UCSD-AML1 (cell line): ENCODE measurements around the gene YWHAE.
"Not testable (repeated sequence)": the region's sequence is repeated elsewhere in the genome, so short reads cannot be mapped to it uniquely, and the experiment has no call there.

ENCODE experiments used
- DNase-seq: peaks from one replicate; lab custom pipeline; 2025; ENCODE audit not compliant: unreplicated experiment; lab: John Stamatoyannopoulos, UW

The YWHAE gene

DNA sequence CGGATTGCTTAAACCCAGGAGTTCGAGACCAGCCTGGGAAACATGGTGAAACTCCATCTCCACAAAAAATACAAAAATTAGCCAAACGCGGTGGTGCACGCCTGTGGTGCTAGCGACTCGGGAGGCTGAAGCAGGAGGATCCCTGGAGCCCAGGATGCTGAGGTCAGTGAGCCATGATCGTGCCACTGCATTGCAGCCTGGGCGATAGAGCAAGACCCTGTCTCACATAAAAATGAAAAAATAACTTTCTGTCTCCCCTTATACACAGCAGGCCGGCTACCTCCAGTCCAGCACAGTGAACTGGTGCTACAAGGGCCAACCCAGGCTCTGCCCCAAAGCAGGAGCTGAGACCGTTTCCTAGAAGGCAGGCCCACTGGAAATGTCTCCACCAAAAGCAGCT lies 59.7 kb downstream of the YWHAE start:
- DNase-seq: no peak

DNA sequence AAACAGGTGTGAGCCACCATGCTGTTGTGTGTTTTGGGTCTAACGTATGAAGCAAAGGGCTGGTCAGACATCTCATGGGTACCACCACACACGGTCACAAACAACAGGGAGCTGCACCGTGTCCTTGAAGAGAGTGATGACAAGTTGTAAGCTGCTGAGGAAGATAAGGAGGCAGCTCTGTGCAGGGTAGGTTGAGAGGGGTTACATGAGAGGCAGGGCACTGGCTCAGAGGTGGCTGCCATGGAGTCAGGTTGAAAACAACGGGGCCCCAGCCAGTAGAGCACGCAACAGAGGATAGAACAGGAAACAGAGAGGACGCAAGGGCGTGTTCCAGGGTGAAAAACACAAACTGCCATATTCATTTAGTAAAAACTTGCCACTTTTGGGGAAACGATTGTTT lies 68.3 kb downstream of the YWHAE start:
- no peak for DNase-seq

DNA sequence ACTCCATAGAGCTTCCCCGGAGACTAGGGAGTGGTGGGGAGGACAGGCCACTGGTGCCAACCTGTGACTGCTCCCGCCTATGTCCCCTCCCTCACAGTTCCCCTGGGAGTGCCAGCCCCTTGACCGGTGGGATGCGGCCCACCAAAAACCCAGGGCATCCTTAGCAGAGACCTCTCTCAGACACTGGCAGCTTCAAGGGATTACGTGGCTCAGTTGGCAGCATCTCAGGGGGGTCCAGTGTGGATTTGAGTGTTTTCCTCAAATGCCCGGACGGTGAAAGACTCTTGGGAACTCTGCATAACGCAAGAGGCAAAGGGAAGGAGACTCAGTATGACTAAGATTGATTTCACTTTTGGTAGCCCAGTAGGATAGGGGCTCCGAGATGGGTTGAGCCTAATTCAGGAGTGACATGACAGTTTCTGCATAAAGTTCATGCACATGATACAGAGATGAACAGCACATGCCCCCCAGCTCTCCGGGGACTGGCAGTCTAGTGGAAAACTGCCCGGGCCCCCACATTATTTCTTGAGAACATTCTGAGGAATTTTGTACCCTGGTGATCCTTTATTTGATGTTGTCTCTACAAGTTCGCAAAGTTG lies 70.2 kb downstream of the YWHAE start:
- DNase-seq: no peak

DNA sequence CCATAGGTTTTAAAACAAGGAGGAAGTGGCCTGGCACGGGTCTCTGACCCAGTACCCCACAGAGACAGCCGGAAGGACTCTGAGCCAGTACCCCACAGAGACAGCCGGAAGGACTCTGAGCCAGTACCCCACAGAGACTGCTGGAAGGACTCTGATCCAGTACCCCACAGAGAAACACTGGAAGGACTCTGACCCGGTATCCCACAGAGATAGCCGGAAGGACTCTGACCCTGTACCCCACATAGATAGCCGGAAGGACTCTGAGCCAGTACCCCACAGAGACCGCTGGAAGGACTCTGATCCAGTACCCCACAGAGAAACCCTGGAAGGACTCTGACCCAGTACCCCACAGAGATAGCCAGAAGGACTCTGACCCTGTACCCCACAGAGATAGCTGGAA lies 71.6 kb downstream of the YWHAE start:
- DNase-seq: no peak

DNA sequence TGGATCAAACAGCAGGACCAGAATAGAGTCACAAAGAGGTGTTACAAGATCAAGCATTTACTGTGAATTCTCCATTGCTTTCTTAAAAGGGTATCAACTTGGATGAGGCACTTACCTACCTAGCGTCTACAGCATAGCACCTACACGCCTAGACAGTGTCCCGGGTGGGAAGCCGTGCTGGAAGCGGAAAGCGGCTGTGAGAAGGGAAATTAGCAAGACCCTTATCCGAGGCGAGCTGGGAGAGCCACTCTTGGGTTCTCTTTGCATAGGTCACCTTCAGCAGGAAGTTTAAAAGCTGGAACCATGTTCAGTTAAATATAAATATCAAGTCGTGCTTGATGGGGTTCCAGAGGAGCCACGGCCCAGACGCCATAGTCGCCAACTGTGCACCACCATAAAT lies 74.3 kb downstream of the YWHAE start:
- no peak for DNase-seq

DNA sequence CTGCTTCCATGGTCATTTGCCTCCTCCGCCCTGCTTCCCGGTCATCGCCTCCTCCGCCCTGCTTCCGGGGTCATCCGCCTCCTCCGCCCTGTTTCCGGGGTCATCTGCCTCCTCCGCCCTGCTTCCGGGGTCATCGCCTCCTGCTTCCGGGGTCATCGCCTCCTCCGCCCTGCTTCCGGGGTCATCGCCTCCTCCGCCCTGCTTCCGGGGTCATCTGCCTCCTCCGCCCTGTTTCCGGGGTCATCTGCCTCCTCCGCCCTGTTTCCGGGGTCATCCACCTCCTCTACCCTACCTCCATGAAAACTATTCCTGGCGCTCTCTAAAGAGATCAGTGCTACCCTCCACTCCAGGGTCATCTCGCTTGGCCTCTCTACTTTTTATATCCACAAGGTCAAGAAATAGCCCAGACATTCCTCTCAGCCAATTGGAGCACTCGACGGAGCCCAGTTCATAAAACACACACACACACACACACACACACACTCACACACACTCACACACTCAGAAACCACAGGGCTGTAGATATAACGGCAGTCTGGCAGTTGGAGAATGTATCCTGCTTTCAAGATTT lies 75.7 kb downstream of the YWHAE start:
- no peak for DNase-seq

DNA sequence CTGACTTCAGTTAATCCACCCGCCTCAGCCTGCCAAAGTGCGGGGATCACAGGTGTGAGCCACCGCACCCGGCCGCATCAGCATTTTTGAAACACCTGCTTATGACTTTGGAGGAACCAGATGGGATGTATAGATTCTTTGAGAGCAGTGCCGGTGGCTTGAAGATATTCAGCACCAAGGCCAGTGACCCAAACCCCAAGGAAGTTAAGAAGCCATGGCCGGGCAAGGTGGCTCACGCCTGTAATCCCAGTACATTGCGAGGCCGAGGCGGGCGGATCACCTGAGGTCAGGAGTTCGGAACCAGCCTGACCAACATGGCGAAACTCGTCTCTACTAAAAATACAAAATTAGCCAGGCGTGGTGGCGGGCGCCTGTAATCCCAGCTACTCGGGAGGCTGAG lies 76.7 kb downstream of the YWHAE start:
- DNase-seq: no peak

DNA sequence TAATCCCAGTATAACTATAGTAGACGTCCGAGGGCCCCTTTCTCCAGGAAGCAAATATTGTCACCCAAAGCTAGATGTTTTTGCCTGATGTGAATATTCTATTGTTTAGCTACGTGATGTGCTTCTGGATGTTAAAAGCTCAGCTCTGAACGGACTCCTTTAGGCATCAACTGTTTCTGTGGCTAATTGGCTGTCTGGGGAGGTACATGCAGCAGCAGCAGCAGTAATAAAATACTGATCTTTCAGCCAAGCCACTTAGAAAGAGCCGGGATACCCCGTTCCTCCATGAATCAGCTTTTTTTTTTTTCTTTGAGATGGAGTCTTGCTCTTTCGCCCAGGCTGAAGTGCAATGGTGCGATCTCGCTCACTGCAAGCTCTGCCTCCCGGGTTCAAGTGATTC lies 77.5 kb downstream of the YWHAE start:
- no peak for DNase-seq

- no peak for DNase-seq
These were observed 78.0 kb downstream of the YWHAE start for GRCh38 chr17:1322014-1322428.

DNA sequence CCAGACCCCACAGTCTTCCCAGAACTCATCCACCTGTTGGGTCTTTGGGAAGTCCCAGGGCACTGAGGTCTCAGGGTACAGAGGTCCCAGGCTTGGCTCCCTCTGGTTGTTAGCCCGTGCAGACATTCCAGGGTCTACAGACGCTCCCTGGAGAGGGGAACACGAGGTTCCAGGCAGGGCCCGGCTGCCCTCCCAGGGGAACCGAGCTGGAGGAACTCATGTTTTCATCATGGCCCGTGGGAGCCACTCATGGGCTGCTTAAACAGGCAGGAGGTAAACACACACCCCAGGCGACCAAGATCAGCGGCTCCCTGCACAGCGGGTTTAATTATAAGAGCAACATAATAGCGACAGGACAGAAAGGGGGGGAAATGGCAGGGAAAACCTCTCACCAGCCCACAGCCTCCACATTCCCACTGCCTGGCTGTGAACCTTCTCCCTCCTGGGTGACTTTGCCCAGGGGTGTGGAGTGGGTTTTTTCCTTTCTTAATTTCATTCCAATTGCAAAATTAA lies 84.1 kb downstream of the YWHAE start:
- no peak for DNase-seq

DNA sequence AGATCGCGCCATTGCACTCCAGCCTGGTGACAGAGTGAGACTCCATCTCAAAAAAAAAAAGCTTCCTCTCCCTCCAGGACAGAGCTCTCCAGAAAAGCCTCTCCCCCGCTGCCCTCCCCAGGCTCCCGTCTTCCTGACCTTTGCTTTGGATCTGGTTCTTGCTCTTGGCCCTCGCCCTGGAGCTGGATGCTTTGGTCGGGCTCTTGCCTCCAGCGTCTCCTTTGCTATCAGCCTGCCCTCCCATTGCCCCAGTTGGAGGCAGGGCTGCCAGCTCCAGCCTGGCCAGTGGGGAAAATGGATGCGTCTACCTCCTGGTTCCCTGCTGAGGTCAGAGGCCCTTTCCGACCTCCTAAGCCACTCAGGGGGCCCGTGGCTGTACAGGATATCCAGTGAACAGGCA lies 84.6 kb downstream of the YWHAE start:
- DNase-seq: no peak

GRCh38 chr17:1313270-1314005 lies 86.6 kb downstream of the YWHAE start:
- DNase-seq: no peak

DNA sequence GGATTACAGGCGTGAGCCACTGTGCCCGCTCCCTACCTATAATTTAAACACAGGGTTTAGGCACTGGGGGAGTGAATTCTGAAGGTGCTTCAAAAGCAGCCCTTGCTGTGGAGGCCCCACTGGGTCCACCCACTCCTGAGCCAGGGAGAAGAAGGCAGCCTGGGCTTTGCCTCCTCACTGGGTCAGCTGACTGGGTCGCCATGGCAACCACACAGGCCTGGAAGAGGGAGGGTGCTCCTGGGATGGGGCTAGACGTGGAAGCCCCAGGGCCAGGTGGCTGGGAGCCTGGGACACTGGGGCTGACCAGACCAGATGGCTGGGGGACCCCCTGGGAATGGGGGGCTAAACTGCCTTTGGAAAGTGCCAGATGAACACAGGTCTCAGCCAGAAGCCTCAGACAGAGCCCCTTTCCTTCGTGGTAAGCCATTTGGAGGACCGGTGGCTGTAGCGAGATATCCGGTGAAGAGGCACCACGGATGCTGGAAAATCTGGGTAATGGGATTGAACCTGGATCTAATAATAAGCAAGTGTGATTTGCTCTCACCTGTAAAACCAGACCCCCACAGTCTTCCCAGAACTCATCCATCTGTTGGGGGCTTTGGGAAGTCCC lies 87.7 kb downstream of the YWHAE start:
- no peak for DNase-seq

DNA sequence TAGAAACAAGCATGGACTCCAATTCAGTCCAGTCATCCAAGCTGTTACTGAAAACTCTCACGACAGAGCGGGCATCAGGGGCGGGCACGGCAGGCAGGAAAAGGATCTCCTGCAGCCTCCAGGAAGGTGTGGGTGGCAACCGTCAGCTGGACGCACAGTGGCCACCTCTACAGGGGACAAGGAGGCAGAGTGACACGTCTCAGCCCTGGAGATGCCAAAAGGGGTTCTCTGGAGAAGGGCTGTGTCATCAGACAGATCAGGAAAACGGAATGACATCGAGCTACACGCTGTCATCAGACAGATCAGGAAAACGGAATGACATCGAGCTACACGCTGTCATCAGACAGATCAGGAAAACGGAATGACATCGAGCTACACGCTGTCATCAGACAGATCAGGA lies 92.2 kb downstream of the YWHAE start:
- not testable (repeated sequence) for DNase-seq

GRCh38 chr17:1304962-1305563 lies 95.0 kb downstream of the YWHAE start:
- DNase-seq: no peak

GRCh38 chr17:1304522-1304921 lies 95.5 kb downstream of the YWHAE start:
- no peak for DNase-seq

- no peak for DNase-seq
These were observed 97.3 kb downstream of the YWHAE start for GRCh38 chr17:1302761-1303160.

DNA sequence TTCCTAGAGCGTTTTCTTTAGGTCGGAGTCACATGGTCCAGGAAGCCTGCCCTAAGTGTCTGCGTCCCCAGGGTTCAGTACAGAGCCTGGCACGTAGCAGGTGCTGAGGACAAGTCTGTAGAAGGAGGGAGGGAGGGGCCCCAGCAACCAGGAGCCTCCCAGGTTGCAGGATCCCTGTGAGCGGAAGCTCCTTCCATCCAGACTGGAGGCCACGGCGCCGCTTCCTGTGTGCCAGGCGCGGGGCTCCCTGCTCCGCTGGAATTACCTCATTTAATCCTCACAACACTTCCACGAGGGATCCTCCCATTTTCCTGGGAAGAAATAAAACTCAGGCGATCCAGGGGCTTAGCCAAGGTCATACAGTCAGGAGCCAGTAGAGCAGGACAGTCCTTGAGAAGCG lies 98.5 kb downstream of the YWHAE start:
- DNase-seq: no peak

GRCh38 chr17:1300371-1300905 lies 99.6 kb downstream of the YWHAE start:
- DNase-seq: no peak

DNA sequence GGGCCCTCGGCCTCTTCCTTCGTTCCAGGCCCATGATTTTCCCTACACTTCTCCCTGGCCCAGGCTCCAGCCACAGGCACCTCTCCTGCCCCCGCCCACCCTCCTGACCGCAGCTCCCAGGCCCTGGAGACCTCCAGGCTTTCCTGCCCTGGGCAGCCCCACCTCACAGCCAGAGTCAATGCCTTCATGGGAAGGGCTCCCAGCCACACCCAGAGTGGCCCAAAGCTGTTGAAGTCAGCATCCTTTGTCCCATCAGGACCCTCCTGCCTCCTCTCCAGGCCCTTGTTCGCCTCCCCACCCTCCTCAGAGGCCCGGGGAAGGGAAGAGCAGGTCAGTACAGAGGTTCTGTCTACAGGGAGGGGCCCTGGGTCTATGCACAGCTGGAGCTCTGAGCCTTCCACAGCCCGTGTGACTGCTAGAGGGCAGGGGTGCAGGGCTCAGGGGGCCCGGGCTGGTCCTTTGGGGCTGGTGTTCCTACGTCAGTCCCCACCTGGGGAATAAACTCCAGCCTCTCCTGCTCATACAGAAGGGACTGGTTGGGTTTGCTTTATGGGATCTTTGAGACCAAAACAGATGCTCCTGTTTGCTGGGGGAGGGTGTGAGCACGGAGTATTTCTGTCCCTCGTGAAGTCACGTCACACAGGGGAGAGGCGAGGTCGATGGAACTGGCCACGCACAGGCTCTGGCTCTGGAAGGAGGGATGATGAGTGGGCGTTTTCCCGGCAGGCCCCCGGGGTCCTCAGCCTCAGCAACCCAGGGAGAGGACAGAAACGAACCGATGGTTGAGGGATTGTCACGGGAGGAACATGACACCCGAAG lies 100.3 kb downstream of the YWHAE start:
- no peak for DNase-seq
